IMR-90 (cell line): ENCODE measurements around the gene COTL1. TPM values are rescaled to one million over a fixed set of nuclear protein-coding genes. Genes with fewer than 3 reads are reported as not detected.

Experiments used
- ATAC-seq: fragments of 200-7000 bp; cut with Tn5 transposase; 2 replicates; pipeline ENCODE4 v1.9.1; 2020; ENCODE audit warnings: low read depth, mild to moderate bottlenecking, moderate library complexity
- BruUV-seq: library from RNA; stranded (reverse); fragments of 400-500 nt; replicated peaks from 2 replicates; lab custom pipeline; 2021; lab: Mats Ljungman, UMichigan
- CTCF ChIA-PET: fragments of 300-600 bp; formaldehyde crosslinking; extraction: SDS; loops from one replicate; lab custom pipeline; 2021; ENCODE audit warnings: antibody characterized with exemption; lab: Yijun Ruan, JAX
- POLR2A ChIA-PET: fragments of 300-600 bp; sonication (Branson Sonifier 250); formaldehyde crosslinking; loops from one replicate; lab custom pipeline; 2022; ENCODE audit warnings: antibody characterized with exemption; ENCODE audit not compliant: unreplicated experiment; lab: Charles Lee
- DNase-seq: peaks from one replicate; pipeline ENCODE4 v3.0.0; 2013
- H2AFZ ChIP-seq: replicated peaks from 2 replicates; pipeline ENCODE3; 2013; ENCODE audit warnings: low read length, mild to moderate bottlenecking; ENCODE audit not compliant: poor library complexity
- H2AK5ac ChIP-seq: 2 replicates; pipeline ENCODE4 v1.6.1; 2013; ENCODE audit warnings: low read depth, low read length, inconsistent platforms
- H2AK9ac ChIP-seq: replicated peaks from 2 replicates; pipeline ENCODE3; 2013; ENCODE audit warnings: mild to moderate bottlenecking, low read depth, low read length, moderate library complexity; ENCODE audit not compliant: poor library complexity
- H2BK120ac ChIP-seq: 2 replicates; pipeline ENCODE4 v1.6.1; 2013; ENCODE audit warnings: low read depth, low read length, inconsistent platforms
- H2BK15ac ChIP-seq: 3 replicates; pipeline ENCODE4 v1.6.1; 2013; ENCODE audit warnings: low read depth, low read length, inconsistent platforms
- H2BK20ac ChIP-seq: 2 replicates; pipeline ENCODE4 v1.6.1; 2013; ENCODE audit warnings: low read depth, mild to moderate bottlenecking, inconsistent platforms, low read length, moderate library complexity
- H2BK5ac ChIP-seq: 2 replicates; pipeline ENCODE4 v1.6.1; 2013; ENCODE audit warnings: mild to moderate bottlenecking, low read depth, low read length, inconsistent platforms; ENCODE audit not compliant: poor library complexity, severe bottlenecking
- H3K14ac ChIP-seq: replicated peaks from 2 replicates; pipeline ENCODE4 v1.6.1; 2013; ENCODE audit warnings: low read depth, low read length, inconsistent platforms
- H3K18ac ChIP-seq: 2 replicates; pipeline ENCODE4 v1.6.1; 2013; ENCODE audit warnings: low read depth, low read length, control low read depth
- H3K23ac ChIP-seq: 2 replicates; pipeline ENCODE4 v1.6.1; 2013; ENCODE audit warnings: low read depth, low read length, inconsistent platforms
- H3K27ac ChIP-seq: 2 replicates; pipeline ENCODE4 v1.5.1; 2013; ENCODE audit warnings: mild to moderate bottlenecking, control low read depth, low read length; ENCODE audit not compliant: insufficient read depth
- H3K27me3 ChIP-seq: 2 replicates; pipeline ENCODE4 v1.6.1; 2013; ENCODE audit warnings: low read length; ENCODE audit not compliant: control insufficient read depth, insufficient read depth
- H3K36me3 ChIP-seq: 2 replicates; pipeline ENCODE4 v1.6.1; 2013; ENCODE audit warnings: low read length, mixed read lengths; ENCODE audit not compliant: control insufficient read depth, insufficient read depth
- H3K4ac ChIP-seq: 2 replicates; pipeline ENCODE4 v1.6.1; 2013; ENCODE audit warnings: low read depth, low read length, inconsistent platforms
- H3K4me1 ChIP-seq: 2 replicates; pipeline ENCODE4 v1.6.1; 2013; ENCODE audit warnings: low read length, mixed read lengths; ENCODE audit not compliant: control insufficient read depth, insufficient read depth
- H3K4me2 ChIP-seq: 2 replicates; pipeline ENCODE4 v1.6.1; 2013; ENCODE audit warnings: low read depth, mild to moderate bottlenecking, control low read depth, low read length, moderate library complexity
- H3K4me3 ChIP-seq: 2 replicates; pipeline ENCODE4 v1.5.1; 2013; ENCODE audit warnings: low read depth, mild to moderate bottlenecking, control low read depth, low read length, moderate library complexity; ENCODE audit not compliant: insufficient read depth
- H3K56ac ChIP-seq: 2 replicates; pipeline ENCODE4 v1.6.1; 2013; ENCODE audit warnings: low read length, inconsistent platforms; ENCODE audit not compliant: insufficient read depth; ENCODE audit errors: extremely low read depth
- H3K79me1 ChIP-seq, 2 experiments: 2 replicates each; pipeline ENCODE4 v1.6.1; 2013; ENCODE audit warnings: low read length in 2 of 2, inconsistent platforms in 1 of 2, low read depth in 1 of 2
- H3K9ac ChIP-seq: 2 replicates; pipeline ENCODE4 v1.6.1; 2013; ENCODE audit warnings: low read depth, low read length, control low read depth
- H3K9me1 ChIP-seq: 2 replicates; pipeline ENCODE4 v1.6.1; 2013; ENCODE audit warnings: low read length, inconsistent platforms; ENCODE audit not compliant: insufficient read depth
- H3K9me3 ChIP-seq: 2 replicates; pipeline ENCODE4 v1.6.1; 2013; ENCODE audit warnings: low read length; ENCODE audit not compliant: control insufficient read depth, insufficient read depth
- H4K20me1 ChIP-seq: 2 replicates; pipeline ENCODE4 v1.6.1; 2013; ENCODE audit warnings: low read length, inconsistent platforms; ENCODE audit not compliant: insufficient read depth
- H4K5ac ChIP-seq: 2 replicates; pipeline ENCODE4 v1.6.1; 2013; ENCODE audit warnings: mild to moderate bottlenecking, low read depth, low read length, control low read depth
- H4K8ac ChIP-seq, 2 experiments: 2 replicates each; pipeline ENCODE4 v1.6.1; 2013; ENCODE audit warnings: low read depth in 2 of 2, low read length in 2 of 2, control low read depth in 1 of 2, inconsistent platforms in 1 of 2
- H4K91ac ChIP-seq: 2 replicates; pipeline ENCODE4 v1.6.1; 2013; ENCODE audit warnings: low read depth, low read length, inconsistent platforms; ENCODE audit not compliant: insufficient read depth
- BHLHE40 ChIP-seq: fragments of 150-350 bp; IDR thresholded peaks from 2 replicates; pipeline ENCODE4 v1.6.1; 2016; ENCODE audit warnings: mild to moderate bottlenecking, low read depth, low read length
- CEBPB ChIP-seq: IDR thresholded peaks from 2 replicates; pipeline ENCODE4 v1.6.1; 2012; ENCODE audit warnings: low read depth, low read length, improper control_type of control experiment
- CHD1 ChIP-seq: IDR thresholded peaks from 2 replicates; pipeline ENCODE4 v1.6.1; 2012; ENCODE audit warnings: low read depth, low read length, improper control_type of control experiment
- MAFK ChIP-seq: IDR thresholded peaks from 2 replicates; pipeline ENCODE4 v1.6.1; 2012; ENCODE audit warnings: low read depth, low read length, improper control_type of control experiment
- MAZ ChIP-seq: IDR thresholded peaks from 2 replicates; pipeline ENCODE4 v1.6.1; 2012; ENCODE audit warnings: low read depth, mild to moderate bottlenecking, low read length, improper control_type of control experiment, moderate library complexity, borderline replicate concordance
- MXI1 ChIP-seq: IDR thresholded peaks from 2 replicates; pipeline ENCODE4 v1.6.1; 2012; ENCODE audit warnings: low read depth, mild to moderate bottlenecking, low read length, moderate library complexity, borderline replicate concordance
- NFE2L2 ChIP-seq: fragments of 150-350 bp; IDR thresholded peaks from 2 replicates; pipeline ENCODE4 v1.6.1; 2016; ENCODE audit warnings: low read depth, mild to moderate bottlenecking, low read length
- RAD21 ChIP-seq: IDR thresholded peaks from 2 replicates; pipeline ENCODE4 v1.6.1; 2012; ENCODE audit warnings: low read length, improper control_type of control experiment
- RFX5 ChIP-seq: IDR thresholded peaks from 2 replicates; pipeline ENCODE4 v1.8.0; 2012; ENCODE audit warnings: low read depth, mild to moderate bottlenecking, low read length, moderate library complexity
- USF2 ChIP-seq: fragments of 150-350 bp; IDR thresholded peaks from 2 replicates; pipeline ENCODE4 v1.6.1; 2017; ENCODE audit warnings: mild to moderate bottlenecking, antibody characterized with exemption, low read length, low read depth
- WGBS, 2 experiments: methylation state at CpG; one replicate each; pipeline versions ENCODE4 v1.1.5 to v1.1.7; 2013; ENCODE audit warnings: missing lambda C conversion rate in 2 of 2; ENCODE audit not compliant: insufficient read length in 1 of 2; ENCODE audit errors: extremely low coverage in 2 of 2; 5-methylcytosine and 5-hydroxymethylcytosine counted together
- dilution Hi-C: fragments of 300-500 bp; cut with HindIII; formaldehyde crosslinking; loops from one replicate; pipeline ENCODE4 v1.14.3; 2018; ENCODE audit warnings: low sequenced_read_pairs; ENCODE audit not compliant: unreplicated experiment
- in situ Hi-C: fragments of 300-500 bp; cut with MboI; formaldehyde crosslinking; loops from 3 replicates; pipeline ENCODE4 v1.14.3; 2019; ENCODE audit warnings: low sequenced_read_pairs, inconsistent platforms, mixed read lengths
- intact Hi-C: fragments of 100-400 bp; cut with micrococcal nuclease; formaldehyde crosslinking; loops from 2 replicates; pipeline ENCODE4 v1.10.0; 2022
- polyA plus RNA-seq, 3 experiments: library from polyadenylated mRNA; depleted of rRNA; stranded (reverse); fragments of >200 nt; gene quantifications; 2 replicates each; pipeline ENCODE4 v1.2.3, GENCODE V29; 2012; ENCODE audit warnings: low replicate concordance in 1 of 3
- total RNA-seq: library from RNA; depleted of rRNA; stranded (reverse); fragments of >200 nt; gene quantifications from 2 replicates; pipeline ENCODE4 v1.2.3, GENCODE V29; 2012
- TF ChIP-seq, protein P1 (sequence below): conservative IDR thresholded peaks from 2 replicates; pipeline ENCODE4 v1.5.1; 2012; ENCODE audit warnings: mild to moderate bottlenecking, low read depth, low read length, improper control_type of control experiment

The COTL1 gene
- total and polyA plus RNA-seq, 2 of the 4 experiments (the other 2 are of a cell fraction): 144 to 258 TPM

DNA sequence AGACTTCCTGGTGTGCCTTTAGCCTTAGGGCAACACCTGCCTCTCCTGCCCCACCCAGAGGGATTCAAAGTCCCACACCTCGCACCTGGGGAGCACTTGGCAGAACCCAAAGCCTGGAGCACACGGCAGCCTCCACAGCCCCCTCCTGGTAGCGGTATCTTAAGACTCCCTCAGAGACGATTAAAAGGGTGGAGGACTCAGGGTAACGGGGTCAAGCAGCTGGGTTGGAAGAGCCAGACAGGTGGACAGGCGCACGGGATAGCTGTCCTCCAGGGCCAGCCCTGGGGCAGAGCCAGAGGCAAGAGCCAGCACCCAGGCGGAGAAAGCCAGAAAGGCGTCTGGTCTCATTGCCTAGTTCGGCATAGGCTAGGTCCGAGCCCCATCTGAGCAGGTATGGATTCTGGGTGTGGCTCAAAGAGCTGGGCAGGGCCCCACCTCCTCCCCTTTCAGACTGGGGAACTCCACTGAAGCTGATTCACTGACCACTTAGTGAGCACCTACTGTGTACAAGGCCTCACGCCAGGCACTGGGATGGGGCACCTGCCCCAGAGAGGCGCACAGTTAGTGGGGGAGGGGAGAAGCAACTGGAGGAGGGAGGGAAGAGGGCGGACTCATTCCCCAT, 58.5 kb downstream of the COTL1 start:
- Histone ChIP-seq H2BK120ac (no peak overlapping the region), H3K9me1 (no peaks in the 10 kb centered on the region; the same call in 1 of the 2 replicates), H3K14ac (no peak overlapping the region), H3K56ac (no peak overlapping the region), H2AK9ac (no peak overlapping the region), H2BK15ac (no peak overlapping the region), H3K4me2 (no peak overlapping the region), H4K5ac (no peak overlapping the region), H3K27me3 (no peaks in the 10 kb centered on the region), H3K4me3 (no peak overlapping the region), H3K4ac (no peak overlapping the region), H3K4me1 (peaks cover 2% of the 10 kb centered on the region; the same call in 1 of the 2 replicates), H2BK20ac (no peak overlapping the region), H4K20me1 (peaks cover 5% of the 10 kb centered on the region; the same call in 1 of the 2 replicates), H3K79me1 (peaks cover 0 to 11% of the 10 kb centered on the region in 2 experiments; a peak in 3 of 4 replicates), H3K18ac (no peak overlapping the region), H3K36me3 (peaks cover 26% of the 10 kb centered on the region), H3K23ac (no peak overlapping the region; the same call in 1 of the 2 replicates), H3K27ac (no peak overlapping the region), H2BK5ac (no peak overlapping the region), H4K91ac (no peak overlapping the region), H3K9me3 (no peaks in the 10 kb centered on the region), H3K9ac (no peak overlapping the region), H4K8ac (no peak overlapping the region), H2AFZ (no peak overlapping the region), H2AK5ac (no peak overlapping the region)
- dilution Hi-C loops (no loop called here), in situ Hi-C loops (no loop called here), intact Hi-C loops (no loop called here)
- TF ChIP-seq CEBPB (no peak), CHD1 (no peak), MXI1 (no peak), MAZ (no peak), RAD21 (no peak), BHLHE40 (no peak), NFE2L2 (no peak), USF2 (no peak), RFX5 (no peak), MAFK (no peak)
- TF ChIP-seq, protein P1, sequence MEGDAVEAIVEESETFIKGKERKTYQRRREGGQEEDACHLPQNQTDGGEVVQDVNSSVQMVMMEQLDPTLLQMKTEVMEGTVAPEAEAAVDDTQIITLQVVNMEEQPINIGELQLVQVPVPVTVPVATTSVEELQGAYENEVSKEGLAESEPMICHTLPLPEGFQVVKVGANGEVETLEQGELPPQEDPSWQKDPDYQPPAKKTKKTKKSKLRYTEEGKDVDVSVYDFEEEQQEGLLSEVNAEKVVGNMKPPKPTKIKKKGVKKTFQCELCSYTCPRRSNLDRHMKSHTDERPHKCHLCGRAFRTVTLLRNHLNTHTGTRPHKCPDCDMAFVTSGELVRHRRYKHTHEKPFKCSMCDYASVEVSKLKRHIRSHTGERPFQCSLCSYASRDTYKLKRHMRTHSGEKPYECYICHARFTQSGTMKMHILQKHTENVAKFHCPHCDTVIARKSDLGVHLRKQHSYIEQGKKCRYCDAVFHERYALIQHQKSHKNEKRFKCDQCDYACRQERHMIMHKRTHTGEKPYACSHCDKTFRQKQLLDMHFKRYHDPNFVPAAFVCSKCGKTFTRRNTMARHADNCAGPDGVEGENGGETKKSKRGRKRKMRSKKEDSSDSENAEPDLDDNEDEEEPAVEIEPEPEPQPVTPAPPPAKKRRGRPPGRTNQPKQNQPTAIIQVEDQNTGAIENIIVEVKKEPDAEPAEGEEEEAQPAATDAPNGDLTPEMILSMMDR: no peak
- no TSS peak for BruUV-seq
- ATAC-seq (no peak; the same call in 1 of the 2 replicates), DNase-seq (no peak)
- ChIA-PET CTCF (interaction anchor here (0.6 kb wide), 1 partner anchor 170 kb away, joined by 3 read pairs; no protein-coding TSS in a partner anchor), POLR2A (no interaction called here)
- 78% methylated on average over 3 of the region's 14 CpGs; no CpG with 5 or more reads in 1 of the 2 experiments for WGBS, 2 experiments
